ENCODE results near the gene NDUFV2. TPM values are rescaled to one million over a fixed set of nuclear protein-coding genes. Genes with fewer than 3 reads are reported as not detected.

NDUFV2 gene
- total and polyA plus RNA-seq, 2 experiments from 2014 or later, result 111 to 391 TPM

DNA sequence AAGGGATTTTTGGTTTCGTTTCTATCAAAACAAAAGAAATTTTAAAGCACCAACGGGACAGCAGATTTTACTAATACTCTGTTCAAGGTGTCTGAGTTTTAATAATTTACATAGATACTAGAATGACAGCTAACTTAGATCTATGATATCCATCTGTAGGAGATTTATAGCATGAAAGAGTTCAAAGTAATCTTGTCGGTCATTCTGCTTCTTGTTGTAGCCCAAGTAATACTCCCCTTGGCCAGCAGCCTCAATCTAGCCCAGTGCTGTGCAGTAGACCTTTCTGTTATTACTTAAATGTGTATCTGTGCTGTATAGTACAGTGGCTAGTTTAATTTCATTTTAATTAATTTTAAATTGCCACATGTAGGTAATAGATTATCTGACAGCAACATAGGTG is 78.8 kb downstream of the NDUFV2 start:
- no peak overlapping the region for H3K4me3 ChIP-seq
- H3K9me3 ChIP-seq (ENCODE audit: low read depth), result no peaks in the 10 kb centered on the region
- TF ChIP-seq, protein P1, sequence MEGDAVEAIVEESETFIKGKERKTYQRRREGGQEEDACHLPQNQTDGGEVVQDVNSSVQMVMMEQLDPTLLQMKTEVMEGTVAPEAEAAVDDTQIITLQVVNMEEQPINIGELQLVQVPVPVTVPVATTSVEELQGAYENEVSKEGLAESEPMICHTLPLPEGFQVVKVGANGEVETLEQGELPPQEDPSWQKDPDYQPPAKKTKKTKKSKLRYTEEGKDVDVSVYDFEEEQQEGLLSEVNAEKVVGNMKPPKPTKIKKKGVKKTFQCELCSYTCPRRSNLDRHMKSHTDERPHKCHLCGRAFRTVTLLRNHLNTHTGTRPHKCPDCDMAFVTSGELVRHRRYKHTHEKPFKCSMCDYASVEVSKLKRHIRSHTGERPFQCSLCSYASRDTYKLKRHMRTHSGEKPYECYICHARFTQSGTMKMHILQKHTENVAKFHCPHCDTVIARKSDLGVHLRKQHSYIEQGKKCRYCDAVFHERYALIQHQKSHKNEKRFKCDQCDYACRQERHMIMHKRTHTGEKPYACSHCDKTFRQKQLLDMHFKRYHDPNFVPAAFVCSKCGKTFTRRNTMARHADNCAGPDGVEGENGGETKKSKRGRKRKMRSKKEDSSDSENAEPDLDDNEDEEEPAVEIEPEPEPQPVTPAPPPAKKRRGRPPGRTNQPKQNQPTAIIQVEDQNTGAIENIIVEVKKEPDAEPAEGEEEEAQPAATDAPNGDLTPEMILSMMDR (IDR thresholded peaks at IDR 0.05; ENCODE audit: low read depth, low read length), result no peak
- H3K27me3 ChIP-seq, result no peaks in the 10 kb centered on the region
- DNase-seq (ENCODE audit: low read depth in 1 of 2, low spot score in 1 of 2), result no peak
- H3K4me1 ChIP-seq (ENCODE audit: low read depth), result no peaks in the 10 kb centered on the region
- peaks cover 7% of the 10 kb centered on the region for H3K36me3 ChIP-seq
- no peak overlapping the region for H3K27ac ChIP-seq

DNA sequence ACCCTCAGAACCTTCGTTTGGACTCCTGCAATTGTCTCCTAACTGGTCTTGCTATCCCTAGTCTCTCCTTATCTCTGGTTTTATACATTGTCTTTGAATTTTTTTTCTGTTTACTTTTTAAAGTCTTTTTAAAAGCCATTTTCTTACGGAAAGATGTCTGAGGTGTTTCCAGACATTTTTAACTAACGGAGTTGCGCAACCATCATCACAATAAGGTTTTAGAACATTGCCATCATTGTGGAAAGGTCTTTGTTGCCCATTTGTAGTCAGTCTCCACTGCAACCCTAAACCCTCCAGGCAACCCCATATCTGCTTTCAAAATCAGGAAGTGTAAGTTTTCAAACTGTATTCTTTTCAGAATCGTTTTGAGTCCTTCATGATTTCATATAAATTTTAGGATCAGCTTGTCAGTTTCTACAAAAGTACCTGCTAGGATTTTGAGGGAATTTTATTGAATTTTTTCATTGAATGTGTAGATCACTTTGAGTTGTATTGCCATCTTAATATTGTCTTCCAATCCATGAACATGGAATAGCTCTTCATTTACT is 80.4 kb downstream of the NDUFV2 start:
- no peaks in the 10 kb centered on the region for H3K9me3 ChIP-seq (ENCODE audit: low read depth)
- H3K4me3 ChIP-seq, result no peak overlapping the region
- H3K36me3 ChIP-seq, result peaks cover 7% of the 10 kb centered on the region
- no peak overlapping the region for H3K27ac ChIP-seq
- no peak for DNase-seq (ENCODE audit: low read depth in 1 of 2, low spot score in 1 of 2)
- TF ChIP-seq, protein P1 (IDR thresholded peaks at IDR 0.05; ENCODE audit: low read depth, low read length), result no peak
- no peaks in the 10 kb centered on the region for H3K27me3 ChIP-seq
- no peaks in the 10 kb centered on the region for H3K4me1 ChIP-seq (ENCODE audit: low read depth)

Other genes starting within 250 kb of the NDUFV2 start
- 12.6 and 88.8 TPM in 2 replicates for gene ANKRD12, start 34.1 kb downstream of the NDUFV2 start, total RNA-seq
- 21.5 and 47.8 TPM in 2 replicates for gene ANKRD12, start 34.1 kb downstream of the NDUFV2 start, polyA plus RNA-seq
- 19.4 and 20.9 TPM in 2 replicates for gene TWSG1, start 232.1 kb downstream of the NDUFV2 start, total RNA-seq
- 21.2 and 31.7 TPM in 2 replicates for gene TWSG1, start 232.1 kb downstream of the NDUFV2 start, polyA plus RNA-seq

All from cardiac muscle cell (in vitro differentiated cells and primary cell).